Measurements from ENCODE around the gene RIC3. TPM values are rescaled to one million over a fixed set of nuclear protein-coding genes. Genes with fewer than 3 reads are reported as not detected.

RIC3 gene
- total and polyA plus RNA-seq, 2 experiments from 2014 or later = 3.2 to 3.6 TPM

DNA sequence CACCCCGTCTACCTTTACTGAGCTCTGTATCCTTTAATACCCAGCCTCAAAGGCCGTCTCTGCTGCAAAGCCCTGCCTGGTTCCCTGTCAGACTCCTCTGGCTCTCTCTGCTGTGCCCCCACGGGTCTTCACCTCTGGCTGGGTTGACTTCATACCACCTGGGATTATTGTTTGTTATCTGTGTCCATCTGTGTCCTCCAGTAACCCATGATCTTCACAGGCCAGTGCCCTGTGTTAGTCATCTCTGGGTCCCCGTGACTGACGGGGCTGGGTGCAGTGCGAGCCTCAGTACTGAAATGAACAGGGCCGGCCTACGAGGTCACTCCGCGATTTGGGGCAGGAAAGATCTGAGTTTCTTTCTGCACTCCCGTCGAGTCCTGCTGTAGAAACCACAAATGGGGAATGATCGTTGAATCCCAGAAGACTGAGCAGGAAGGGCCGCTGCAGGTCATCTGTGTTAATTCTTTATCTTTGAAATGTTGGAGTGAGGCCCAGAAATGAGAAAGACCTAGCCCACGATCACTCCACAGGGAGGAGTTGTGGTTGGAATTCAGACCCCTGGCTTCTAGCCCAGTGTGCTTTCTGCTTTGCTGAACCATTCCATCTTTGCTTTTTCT is 100.1 kb downstream of the RIC3 start:
- peak overlapping the region; percentile 50 for H3K4me2 ChIP-seq
- H3K4me3 ChIP-seq = no peak overlapping the region
- H3K9me3 ChIP-seq (ENCODE audit: low read depth) = no peaks in the 10 kb centered on the region
- TF ChIP-seq CTCF (IDR thresholded peaks at IDR 0.05; ENCODE audit: poor library complexity) = no peak
- TF ChIP-seq EZH2 (IDR thresholded peaks at IDR 0.05; ENCODE audit: borderline replicate concordance) = no peak
- no peak for TF ChIP-seq EZH2phosphoT487 (IDR thresholded peaks at IDR 0.05; ENCODE audit: low read depth, severe bottlenecking, unreplicated experiment)
- peaks cover 5% of the 10 kb centered on the region for H3K27me3 ChIP-seq
- no peaks in the 10 kb centered on the region for H4K20me1 ChIP-seq (ENCODE audit: insufficient read depth, poor library complexity, severe bottlenecking)
- H3K27ac ChIP-seq = peak overlapping the region; percentile 73
- H3K9me2 ChIP-seq (replicated peaks; ENCODE audit: insufficient read depth) = no peaks in the 10 kb centered on the region
- 62% methylated on average over 15 of the region's 15 CpGs for WGBS (ENCODE audit: low lambda C conversion rate, missing lambda C conversion rate)
- H3K36me3 ChIP-seq (replicated peaks; ENCODE audit: insufficient read depth, low read depth) = no peaks in the 10 kb centered on the region
- H3K4me1 ChIP-seq (ENCODE audit: insufficient read depth) = peaks cover 21% of the 10 kb centered on the region
- peak; percentile 79 for DNase-seq (ENCODE audit: low spot score)
- no peaks in the 10 kb centered on the region for H3K79me2 ChIP-seq
- no peak overlapping the region for H2AFZ ChIP-seq

GRCh38 chr11:8067929-8068575 is 100.8 kb downstream of the RIC3 start:
- Histone ChIP-seq H3K4me3 (no peak overlapping the region), H3K9me2 (replicated peaks; ENCODE audit: insufficient read depth) (no peaks in the 10 kb centered on the region), H4K20me1 (ENCODE audit: insufficient read depth, poor library complexity, severe bottlenecking) (no peaks in the 10 kb centered on the region), H2AFZ (no peak overlapping the region), H3K27ac (peak overlapping the region; percentile 73), H3K4me1 (ENCODE audit: insufficient read depth) (peaks cover 21% of the 10 kb centered on the region), H3K36me3 (replicated peaks; ENCODE audit: insufficient read depth, low read depth) (no peaks in the 10 kb centered on the region), H3K79me2 (no peaks in the 10 kb centered on the region), H3K9me3 (ENCODE audit: low read depth) (no peaks in the 10 kb centered on the region), H3K4me2 (peak overlapping the region; percentile 50), H3K27me3 (peaks cover 2% of the 10 kb centered on the region)
- no peak for DNase-seq (ENCODE audit: low spot score)
- TF ChIP-seq EZH2phosphoT487 (IDR thresholded peaks at IDR 0.05; ENCODE audit: low read depth, severe bottlenecking, unreplicated experiment) (no peak), CTCF (IDR thresholded peaks at IDR 0.05; ENCODE audit: poor library complexity) (no peak), EZH2 (IDR thresholded peaks at IDR 0.05; ENCODE audit: borderline replicate concordance) (no peak)
- 69% methylated on average over 13 of the region's 13 CpGs for WGBS (ENCODE audit: low lambda C conversion rate, missing lambda C conversion rate)

GRCh38 chr11:8067567-8067928 is 101.3 kb downstream of the RIC3 start:
- H3K4me2 ChIP-seq = no peak overlapping the region
- H3K79me2 ChIP-seq = no peaks in the 10 kb centered on the region
- no peaks in the 10 kb centered on the region for H3K27me3 ChIP-seq
- 81% methylated on average over 4 of the region's 4 CpGs for WGBS (ENCODE audit: low lambda C conversion rate, missing lambda C conversion rate)
- no peaks in the 10 kb centered on the region for H3K9me3 ChIP-seq (ENCODE audit: low read depth)
- H3K9me2 ChIP-seq (replicated peaks; ENCODE audit: insufficient read depth) = no peaks in the 10 kb centered on the region
- H3K27ac ChIP-seq = peak overlapping the region; percentile 73
- DNase-seq (ENCODE audit: low spot score) = no peak
- H2AFZ ChIP-seq = no peak overlapping the region
- H4K20me1 ChIP-seq (ENCODE audit: insufficient read depth, poor library complexity, severe bottlenecking) = no peaks in the 10 kb centered on the region
- H3K4me3 ChIP-seq = no peak overlapping the region
- peaks cover 21% of the 10 kb centered on the region for H3K4me1 ChIP-seq (ENCODE audit: insufficient read depth)
- no peaks in the 10 kb centered on the region for H3K36me3 ChIP-seq (replicated peaks; ENCODE audit: insufficient read depth, low read depth)
- TF ChIP-seq CTCF (IDR thresholded peaks at IDR 0.05; ENCODE audit: poor library complexity) = no peak
- no peak for TF ChIP-seq EZH2phosphoT487 (IDR thresholded peaks at IDR 0.05; ENCODE audit: low read depth, severe bottlenecking, unreplicated experiment)
- no peak for TF ChIP-seq EZH2 (IDR thresholded peaks at IDR 0.05; ENCODE audit: borderline replicate concordance)
